GM18873 (cell line): ENCODE results near the gene SAMD1.
A peak's percentile ranks its signal among the peaks of the same experiment; 100 is the strongest.

Experiments
- ATAC-seq: cut with Tn5 transposase; IDR thresholded peaks from one replicate; pipeline ENCODE4 v1.9.1; 2021; ENCODE audit warnings: mild to moderate bottlenecking, moderate library complexity, moderate number of reproducible peaks; ENCODE audit not compliant: unreplicated experiment, low FRiP score

SAMD1 gene

GRCh38 chr19:14090509-14091080, at the start of gene SAMD1:
Gene SAMD1, minus strand, starts transcription at chr19:14090751.
- no peak for ATAC-seq

DNA sequence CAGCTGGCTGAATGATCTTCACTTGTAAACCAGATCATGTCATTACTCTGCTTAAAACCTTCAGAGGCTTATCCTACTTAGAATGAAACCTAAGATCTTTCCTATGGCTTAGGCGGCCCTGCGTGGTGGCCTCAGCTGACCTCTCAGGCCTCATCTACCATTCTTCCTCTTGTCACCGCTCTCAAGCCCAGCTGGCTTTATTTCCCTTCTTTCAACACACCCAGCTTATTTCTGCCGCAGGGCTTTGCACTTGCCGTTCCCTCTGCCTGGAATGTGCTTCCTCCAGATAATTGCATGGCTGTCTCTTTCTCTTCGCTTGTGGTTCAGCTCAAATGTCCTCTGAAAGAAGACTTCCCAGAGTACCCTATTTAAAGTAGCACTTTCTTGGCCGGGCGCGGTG, 49.4 kb upstream of the SAMD1 start:
- no peak for ATAC-seq

- ATAC-seq: no peak
These were observed 48.2 kb upstream of the SAMD1 start for GRCh38 chr19:14138576-14139265.

GRCh38 chr19:14136509-14137281, 46.1 kb upstream of the SAMD1 start, which contains the start of gene ASF1B:
Gene ASF1B, minus strand, starts transcription at chr19:14136589. Its CDS starts 133 bp downstream, at chr19:14136456.
- ATAC-seq: peak; percentile 86

GRCh38 chr19:14135985-14136508, 45.5 kb upstream of the SAMD1 start:
- no peak for ATAC-seq

DNA sequence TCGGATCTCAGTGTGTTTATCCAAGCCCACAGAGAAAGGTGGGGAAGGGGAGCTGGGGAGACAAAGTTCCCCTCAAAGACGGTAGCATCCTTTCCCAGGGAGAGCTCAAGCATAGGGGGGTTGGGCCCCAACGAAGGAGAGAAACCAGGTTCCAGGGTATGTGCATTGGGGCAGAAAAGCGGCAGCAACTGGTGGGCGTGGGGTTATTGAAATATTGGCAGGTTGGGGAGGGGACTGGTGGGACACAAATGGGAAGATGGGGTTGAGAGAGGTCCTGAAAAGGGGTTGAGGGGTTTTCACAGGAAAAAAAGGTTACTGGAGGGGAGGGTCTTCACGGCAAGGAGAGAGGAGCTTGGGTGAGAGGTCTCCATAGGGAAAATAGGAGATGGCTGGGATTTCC, 44.8 kb upstream of the SAMD1 start:
- no peak for ATAC-seq

GRCh38 chr19:14127929-14128509, 37.5 kb upstream of the SAMD1 start:
- ATAC-seq: no peak

DNA sequence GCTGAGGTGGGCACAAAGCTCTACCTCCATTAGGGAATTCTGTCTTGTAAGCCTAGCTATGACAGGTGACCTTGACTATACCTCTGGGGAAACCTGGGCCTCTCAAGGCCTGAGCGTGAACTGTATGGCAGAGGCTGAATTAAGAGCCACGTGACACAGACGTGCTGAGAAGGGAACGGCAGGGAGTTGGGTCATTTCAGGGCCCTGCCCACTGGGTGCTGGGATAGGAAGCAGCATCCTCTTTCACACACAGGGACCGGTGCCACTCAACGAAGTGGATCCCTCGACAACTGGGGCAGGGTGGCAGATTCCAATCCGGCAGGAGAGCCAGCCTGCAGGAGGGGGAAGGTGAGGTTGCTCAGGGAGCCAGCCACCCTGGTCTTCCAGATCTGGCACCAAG, 36.6 kb upstream of the SAMD1 start:
- no peak for ATAC-seq

DNA sequence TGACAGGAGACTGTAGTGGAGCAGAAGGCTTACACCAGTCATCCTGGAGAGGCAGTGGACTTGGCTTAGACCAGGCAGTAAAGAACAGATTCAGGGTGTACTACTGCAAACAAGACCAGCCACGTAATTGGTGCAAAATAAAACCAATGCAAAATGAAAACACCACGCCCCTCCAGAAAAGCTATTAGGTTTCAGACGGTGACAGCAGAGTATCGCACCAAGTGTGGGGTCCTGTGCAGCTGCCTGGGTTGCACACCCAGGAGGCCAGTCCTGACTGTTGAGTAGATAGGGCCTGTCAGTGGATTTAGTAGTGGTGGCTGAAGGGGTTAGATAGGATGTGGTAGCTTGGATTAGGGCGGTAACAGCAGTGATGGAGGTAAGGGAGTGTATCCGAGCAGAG, 32.4 kb upstream of the SAMD1 start:
- ATAC-seq: no peak

- ATAC-seq: no peak
These were observed 29.9 kb upstream of the SAMD1 start for GRCh38 chr19:14120497-14120780.

- ATAC-seq: no peak
These were observed 29.3 kb upstream of the SAMD1 start for GRCh38 chr19:14119644-14120496.

- no peak for ATAC-seq
These were observed 28.6 kb upstream of the SAMD1 start for GRCh38 chr19:14119146-14119545.

- ATAC-seq: no peak
These were observed 27.9 kb upstream of the SAMD1 start for GRCh38 chr19:14118165-14119051.

- ATAC-seq: peak; percentile 92
These were observed 27.2 kb upstream of the SAMD1 start, which contains the start of gene PRKACA for GRCh38 chr19:14117668-14118164. Gene PRKACA, minus strand, starts transcription at chr19:14117762. Its CDS starts 215 bp downstream, at chr19:14117547.

DNA sequence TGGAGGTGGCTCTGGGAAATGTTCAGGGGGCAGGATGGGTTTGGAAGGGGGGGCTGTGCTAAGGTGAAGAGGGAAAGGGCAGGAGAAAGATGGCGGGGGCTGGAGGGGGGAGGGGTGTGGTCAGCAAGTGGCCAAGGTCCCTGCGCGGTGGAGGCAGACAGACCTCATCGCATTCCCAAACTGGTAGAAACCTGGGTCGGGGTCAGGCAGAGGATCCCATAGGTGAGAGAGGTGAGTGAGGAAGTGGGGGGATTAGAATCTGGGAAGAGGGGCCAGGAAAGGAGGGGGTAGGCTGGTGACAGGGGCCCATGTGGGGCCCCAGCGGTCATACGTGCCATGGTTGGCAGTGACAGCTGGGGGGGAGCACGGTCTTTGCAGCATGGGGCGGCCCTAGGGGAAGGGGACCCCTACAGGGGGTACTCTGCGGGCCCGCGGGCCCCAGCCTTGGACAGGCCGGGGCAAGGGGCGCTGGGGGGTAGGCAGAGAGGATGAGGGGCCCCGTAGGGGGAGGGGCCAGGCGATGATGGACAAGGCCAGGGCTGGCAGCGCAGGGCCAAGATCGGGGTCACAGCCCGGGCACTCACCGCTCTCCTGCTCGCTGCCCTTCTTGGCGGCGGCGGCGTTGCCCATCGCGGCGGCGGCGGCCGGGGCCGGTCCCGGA, 26.5 kb upstream of the SAMD1 start:
- ATAC-seq: no peak

DNA sequence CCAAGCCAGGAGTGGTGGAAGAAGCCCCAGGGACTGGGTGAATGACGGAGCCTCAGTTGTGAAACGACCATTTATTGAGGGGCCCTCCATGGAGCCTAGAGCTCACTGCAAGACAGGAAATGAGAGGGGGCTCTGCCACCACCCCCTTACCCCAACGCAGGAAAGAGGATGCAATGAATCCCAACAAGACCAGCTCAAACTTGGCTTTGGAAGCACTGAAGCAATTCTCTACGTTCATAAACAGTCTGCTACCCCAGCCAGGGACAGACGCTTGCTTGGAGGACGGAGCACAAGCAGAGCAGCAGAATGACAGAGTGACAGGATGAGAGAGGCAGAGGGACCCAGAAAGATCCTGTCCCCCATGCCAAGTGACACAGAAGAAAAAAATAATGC, 26.0 kb upstream of the SAMD1 start:
- no peak for ATAC-seq

DNA sequence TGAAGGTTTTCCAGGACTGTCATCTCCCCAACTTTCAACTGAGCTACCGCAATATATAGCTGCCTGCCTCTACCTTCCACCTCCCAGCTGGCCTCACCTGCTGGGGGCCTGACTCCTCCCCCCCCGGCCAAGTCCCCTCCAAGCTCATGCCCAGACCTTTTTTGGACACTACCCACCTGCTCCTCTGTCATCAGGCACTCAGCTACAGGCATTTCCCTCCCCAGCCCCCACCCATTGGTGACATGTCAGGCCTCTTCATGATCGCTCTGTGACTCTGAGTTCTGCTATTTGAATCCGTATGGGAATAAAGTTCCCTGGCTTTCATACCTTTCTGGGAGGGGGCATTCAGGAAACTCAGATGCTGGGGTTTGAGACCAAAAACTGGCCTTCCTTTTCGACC, 25.2 kb upstream of the SAMD1 start:
- ATAC-seq: no peak

- ATAC-seq: no peak
These were observed 24.3 kb upstream of the SAMD1 start for GRCh38 chr19:14114854-14115253.

GRCh38 chr19:14114439-14114838, 23.9 kb upstream of the SAMD1 start:
- ATAC-seq: no peak
